ENCODE results near the gene IL1RL2.

DNA sequence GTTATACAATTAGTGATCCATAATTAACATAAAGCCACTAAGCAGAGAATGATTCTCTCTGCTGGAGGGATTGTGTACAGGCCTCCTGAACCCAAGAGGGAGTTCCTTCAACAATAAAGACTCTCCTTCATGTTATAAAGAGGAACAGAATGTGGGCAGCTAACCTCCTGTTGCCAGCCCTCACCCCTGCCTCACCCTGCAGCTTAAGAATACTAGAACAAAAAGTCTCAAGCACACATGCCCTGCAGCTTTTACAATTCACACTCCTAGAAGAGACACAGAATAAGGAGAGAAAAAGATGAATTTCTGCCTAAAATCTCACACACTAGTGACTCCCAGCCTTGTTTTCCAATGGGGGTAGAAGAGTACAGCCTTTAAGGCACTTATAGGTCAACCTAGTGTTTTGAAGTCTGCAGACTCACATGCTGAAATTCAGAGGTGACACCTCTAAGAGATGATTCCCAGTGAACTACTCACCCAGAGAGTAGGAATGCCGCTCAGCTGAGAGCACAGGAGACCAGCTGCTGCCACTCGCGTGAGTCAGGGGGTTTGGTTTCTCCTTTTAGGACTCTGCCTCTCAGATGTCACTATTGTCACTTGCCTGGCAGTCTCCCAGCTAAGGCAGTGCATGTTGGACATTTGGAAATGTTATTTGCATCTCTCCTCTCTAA is 92.0 kb downstream of the IL1RL2 start:
- TF ChIP-seq EZH2 (optimal IDR thresholded peaks at IDR 0.05; ENCODE audit: low read depth, low read length) (no peak), CTCF (IDR thresholded peaks at IDR 0.05; ENCODE audit: low read length) (no peak)
